GM04504 (cell line): ENCODE results near the gene SUFU.

ENCODE experiments used
- DNase-seq: peaks from one replicate; pipeline ENCODE4 v3.0.0-alpha.2; 2012; ENCODE audit warnings: low read depth

SUFU gene

GRCh38 chr10:102550636-102551210 is 47.0 kb downstream of the SUFU start:
- DNase-seq: no peak

DNA sequence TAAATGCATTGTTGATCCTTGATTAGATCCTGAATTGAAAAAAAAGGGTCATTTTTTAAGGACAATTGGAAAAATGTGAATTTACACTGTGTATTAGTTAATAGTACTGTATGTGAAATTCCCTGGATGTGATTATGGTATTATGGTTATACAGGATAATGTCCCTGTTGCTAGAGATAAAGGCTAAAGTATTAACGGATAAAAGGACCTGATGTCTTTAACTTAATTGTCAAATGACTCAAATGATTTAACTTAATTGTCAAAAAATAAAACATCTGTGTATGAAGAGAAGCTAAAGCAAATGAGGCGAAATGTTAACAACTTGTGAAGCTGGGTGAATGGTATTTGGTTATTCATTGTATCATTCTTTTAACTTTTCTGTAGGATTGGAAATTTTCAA is 48.8 kb downstream of the SUFU start:
- no peak for DNase-seq

DNA sequence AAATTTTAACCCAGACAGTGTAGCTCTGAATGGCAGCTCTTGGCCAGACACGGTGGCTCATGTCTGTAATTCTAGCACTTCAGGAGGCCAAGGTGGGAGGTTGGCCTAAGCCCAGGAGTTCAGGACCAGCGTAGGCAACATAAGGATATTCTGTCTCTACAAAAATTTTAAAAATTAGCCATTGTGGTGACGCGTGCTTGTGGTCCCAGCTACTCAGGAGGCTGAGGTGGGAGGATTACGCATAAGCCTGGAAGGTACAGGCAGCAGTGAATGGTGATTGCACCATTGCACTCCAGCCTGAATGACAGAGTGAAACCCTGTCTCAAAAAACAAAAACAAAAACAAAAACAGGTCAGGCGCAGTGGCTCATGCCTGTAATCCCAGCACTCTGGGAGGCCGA is 50.0 kb downstream of the SUFU start:
- no peak for DNase-seq

DNA sequence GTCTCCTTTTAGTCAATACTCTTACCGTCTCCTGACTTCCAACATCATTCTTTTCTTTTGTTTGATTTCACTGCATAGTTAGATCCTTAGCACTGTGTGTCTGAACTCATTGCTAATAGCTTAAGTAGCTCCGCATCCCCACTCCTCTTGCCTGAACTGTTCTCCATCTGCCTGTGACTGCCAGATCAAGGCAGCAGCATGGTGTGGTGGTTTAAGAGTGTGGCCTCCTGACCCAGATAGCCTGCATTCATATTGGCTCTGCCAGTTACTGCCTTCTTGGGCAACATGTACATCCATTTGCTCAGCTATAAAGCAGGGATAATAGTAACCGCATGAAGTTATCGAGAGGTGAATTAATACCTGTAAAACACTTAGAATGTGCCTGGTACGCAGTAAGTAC is 50.8 kb downstream of the SUFU start:
- DNase-seq: no peak

- no peak for DNase-seq
These were observed 52.1 kb downstream of the SUFU start for GRCh38 chr10:102555781-102556328.

DNA sequence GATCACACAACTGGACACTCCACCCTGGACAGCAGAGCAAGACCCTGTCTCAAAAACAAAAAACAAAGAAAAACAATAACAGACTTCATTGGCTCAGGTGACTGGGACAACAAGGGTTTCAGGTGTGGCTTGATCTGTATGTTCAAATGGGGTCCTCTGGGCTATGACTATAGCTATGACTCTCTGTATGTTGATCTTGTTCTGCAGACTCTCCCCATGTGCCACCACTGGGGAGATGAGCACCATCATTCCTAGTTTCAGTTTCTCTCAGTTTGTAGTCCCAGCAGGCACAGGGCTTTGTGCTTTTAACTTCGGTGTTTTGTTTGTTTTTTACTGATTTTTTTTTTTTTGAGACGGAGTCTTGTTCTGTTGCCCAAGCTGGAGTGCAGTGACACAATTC is 53.8 kb downstream of the SUFU start:
- no peak for DNase-seq

DNA sequence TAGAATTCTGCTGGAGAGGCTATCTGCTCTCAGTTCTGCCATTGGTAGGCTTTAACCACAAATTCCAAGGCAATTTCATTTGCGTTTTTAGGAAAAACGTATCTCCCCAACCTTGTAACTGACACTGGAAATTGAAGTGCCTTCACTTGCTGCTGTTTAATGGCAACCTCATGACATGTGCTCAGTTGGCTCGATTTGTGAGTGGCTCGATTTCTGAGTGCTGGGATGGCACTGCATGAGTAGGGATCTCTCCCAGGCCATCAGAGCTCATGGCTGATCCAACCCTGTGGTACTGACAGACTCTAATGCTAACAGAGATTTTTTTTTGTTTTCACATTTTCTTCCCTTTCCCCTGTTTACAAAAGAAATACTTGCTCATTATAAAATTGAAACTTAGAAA is 56.0 kb downstream of the SUFU start:
- no peak for DNase-seq

- DNase-seq: no peak
These were observed 60.5 kb downstream of the SUFU start for GRCh38 chr10:102564209-102564834.

DNA sequence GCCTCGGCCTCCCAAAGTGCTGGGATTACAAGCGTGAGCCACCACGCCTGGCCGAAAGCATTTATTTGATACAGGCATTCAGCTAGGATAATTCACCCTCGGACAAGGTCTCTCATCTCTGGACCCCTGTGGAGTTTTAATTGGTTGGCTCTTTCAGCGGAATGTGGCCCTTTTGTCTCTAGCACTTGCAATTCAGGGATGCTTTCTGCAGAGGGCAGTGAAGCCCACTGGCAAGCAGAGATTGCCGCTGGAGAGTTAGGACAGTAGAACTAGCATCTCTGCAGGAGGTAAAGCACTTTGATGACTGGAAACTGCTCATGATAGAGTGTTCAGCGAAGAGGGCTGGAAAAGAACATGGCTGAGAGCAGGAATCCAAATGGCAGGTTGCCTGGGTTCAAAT is 62.0 kb downstream of the SUFU start:
- no peak for DNase-seq

DNA sequence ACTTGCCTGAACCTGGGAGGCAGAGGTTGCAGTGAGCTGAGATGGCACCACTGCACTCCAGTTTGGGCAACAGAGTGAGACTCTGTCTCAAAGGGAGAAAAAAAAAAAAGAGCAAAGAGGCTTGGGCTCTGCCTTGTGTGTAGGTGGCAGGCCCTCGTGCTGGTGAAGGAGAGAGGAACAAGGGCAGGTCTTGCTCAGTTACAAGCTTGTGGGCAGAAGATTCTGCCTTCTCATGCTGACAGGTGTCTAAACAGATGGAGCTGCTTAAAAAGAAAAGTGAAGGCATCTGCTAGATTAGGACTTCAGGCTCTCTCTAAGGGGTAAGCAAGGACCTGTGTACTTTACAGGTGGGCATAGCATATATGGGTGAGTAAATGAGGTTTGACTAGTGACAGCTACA is 75.0 kb downstream of the SUFU start:
- no peak for DNase-seq

GRCh38 chr10:102579328-102579727 is 75.6 kb downstream of the SUFU start:
- no peak for DNase-seq

DNA sequence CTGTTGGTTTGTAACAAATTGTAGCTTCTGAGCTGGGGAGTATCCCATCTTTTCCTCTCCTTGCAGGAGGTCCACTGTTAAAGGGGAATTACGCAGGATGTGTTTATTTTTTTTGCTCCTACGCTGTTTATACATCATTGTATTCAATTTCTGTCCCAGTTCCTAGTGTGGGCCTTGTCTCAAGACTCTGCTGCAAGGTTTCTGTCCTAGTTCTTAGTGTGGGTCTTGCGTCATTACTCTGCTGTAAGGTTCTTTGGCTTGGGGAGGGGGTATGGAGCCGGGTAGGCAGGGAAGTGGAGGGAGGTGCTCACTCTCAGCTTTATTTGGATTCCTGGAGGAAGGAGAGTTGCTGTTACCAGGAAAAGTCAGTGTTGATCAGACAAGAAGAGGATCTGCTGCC is 76.5 kb downstream of the SUFU start:
- no peak for DNase-seq

GRCh38 chr10:102581401-102581800 is 77.6 kb downstream of the SUFU start:
- DNase-seq: no peak

DNA sequence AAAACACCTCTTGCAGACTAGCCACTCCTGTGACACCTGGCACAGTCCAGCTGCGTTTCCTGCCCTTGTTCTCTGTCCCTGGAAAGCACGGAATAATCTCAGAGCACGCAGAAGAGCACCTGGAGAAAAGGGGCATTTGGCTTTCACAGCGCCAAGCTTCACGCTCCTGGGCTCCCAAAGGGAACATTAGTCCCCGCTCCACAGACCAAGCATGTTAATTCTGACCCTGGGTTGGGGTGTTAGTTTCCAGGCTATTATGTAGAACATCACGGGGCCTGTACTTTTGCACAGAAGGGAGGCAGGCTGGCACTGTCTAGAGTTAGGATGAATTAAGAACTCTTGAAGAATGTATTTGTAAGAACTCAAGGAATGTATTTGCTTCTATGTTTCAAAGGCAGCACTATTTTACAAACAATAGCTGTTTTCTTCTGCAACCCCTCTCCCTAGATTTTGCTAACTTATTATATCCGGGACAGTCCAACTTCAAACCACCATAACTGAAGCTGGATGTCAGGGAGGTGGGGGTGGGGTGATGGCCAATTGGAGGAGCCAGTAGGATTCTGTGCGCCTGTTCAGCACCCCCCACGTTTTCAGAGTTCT is 78.3 kb downstream of the SUFU start:
- DNase-seq: no peak

DNA sequence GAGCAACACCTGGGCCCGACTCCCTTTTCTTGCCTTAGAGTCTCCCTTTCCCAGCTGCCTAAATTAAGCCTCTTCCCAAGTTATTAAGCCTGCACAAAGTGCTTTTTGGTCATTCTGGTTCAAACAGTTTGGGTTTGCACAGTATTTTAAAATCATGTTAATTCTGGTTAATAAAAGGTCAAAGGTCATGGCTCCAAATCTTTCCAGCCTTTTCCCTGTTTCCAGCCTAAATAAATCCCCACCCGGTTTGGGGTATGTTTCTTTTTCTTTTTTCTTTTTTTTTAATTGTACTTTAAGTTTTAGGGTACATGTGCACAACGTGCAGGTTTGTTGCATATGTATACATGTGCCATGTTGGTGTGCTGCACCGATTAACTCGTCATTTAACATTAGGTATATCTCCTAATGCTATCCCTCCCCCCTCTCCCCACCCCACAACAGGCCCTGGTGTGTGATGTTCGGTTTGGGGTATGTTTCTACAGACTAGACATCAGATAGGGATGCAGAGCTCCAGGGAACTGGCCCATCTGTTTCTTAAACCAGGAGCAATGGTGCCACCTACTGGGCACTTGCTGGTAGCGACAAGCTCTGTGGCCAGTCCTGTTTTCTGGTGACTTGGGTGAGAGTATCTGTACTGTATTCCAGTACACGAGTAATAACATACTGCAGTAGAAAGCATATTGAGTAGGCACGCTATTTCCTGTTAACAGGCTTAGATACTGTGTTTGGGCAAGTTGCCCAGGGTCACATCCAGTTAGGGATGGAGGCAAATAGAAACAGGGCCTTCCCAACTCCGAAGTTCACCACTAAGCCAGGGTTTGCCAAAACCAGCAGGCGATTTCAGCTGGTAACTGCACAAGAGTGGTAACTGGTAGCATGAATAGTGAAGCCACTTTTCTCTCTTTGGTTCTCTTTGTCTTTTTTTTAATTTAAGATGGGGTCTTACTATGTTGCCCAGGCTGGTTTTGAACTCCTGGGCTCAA is 80.0 kb downstream of the SUFU start:
- DNase-seq: peak; percentile 77

- DNase-seq: no peak
These were observed 81.3 kb downstream of the SUFU start for GRCh38 chr10:102585026-102585425.

DNA sequence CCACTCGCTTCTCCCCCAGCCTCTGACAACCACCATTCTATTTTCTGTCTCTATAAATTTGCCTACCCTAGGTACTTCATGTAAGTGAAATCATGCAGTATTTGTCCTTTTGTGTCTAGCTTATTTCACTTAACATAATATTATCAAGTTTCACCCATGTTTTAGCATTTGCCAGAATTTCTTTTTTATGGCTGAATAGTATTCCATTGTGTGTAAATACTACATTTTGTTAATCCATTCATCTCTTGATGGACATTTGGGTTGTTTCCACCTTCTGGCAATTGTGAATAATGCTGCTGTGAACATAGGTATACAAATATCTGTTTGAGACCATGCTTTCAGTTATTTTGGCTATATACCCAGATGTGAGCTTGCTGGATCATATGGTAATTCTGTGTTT is 83.1 kb downstream of the SUFU start:
- no peak for DNase-seq

- DNase-seq: no peak
These were observed 85.1 kb downstream of the SUFU start for GRCh38 chr10:102588875-102589274.

DNA sequence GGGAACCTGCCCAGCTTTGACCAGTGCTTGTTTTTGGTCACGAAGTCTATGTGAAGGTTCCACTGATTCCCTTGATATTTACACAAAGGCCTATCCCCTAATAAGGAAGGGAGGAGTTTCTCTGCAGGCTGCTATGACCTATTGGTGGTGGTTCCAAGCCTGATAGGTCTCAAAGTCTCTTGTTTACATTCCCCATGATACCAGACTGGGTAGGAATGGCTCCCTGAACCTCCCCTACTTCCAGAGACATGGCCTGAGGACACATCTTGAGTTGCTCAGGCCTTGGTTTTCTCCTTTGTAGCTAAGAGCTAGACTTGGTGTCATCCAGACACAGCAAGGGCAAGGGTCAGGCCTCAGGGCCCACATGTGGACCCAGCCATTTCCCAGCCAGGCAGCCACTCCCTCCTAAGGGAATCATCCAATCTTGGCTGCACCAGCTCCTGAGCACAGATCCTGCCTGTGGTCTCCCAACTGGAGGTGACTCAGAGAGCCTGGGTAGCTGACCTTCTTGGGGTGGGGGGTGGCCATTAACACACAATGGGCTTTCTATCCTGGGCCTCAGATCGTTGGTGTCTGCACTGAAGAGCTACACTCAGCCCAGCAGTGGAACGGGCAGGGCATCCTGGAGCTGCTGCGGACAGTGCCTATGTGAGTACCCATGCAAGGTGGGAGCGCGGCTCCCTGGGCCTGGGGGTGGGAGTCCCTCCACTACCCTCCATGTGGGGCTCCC is 89.5 kb downstream of the SUFU start:
- no peak for DNase-seq

DNA sequence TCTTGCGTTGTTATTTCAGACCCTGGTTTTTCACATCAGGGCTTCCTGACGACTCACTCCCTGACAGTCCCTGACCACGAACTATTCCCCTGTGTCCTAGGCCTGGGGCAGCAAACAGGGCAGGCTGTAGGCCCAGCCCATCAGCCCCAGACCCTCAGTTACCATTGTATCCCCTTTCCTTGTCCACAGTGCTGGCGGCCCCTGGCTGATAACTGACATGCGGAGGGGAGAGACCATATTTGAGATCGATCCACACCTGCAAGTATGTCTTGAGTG is 90.0 kb downstream of the SUFU start:
- DNase-seq: no peak

DNA sequence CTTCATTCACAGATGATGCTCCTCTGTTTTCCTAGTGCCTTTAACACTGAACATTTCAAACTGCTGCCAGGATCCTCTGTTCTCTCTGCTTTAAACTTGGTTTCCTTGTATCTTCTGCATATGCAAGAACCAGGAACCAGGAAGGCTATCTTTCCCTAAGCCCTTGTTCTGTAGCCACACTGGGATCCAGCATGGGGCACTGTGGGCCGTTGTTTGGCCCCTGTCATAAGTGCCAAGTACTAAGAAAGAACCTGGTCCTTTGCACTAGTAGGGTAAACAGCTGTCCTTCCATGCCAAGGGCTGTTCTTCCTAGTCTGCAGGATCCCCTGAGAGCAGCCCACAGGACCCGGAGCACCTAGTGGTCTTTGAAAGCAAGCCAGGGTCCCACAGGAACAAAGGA is 91.5 kb downstream of the SUFU start:
- no peak for DNase-seq

GRCh38 chr10:102595897-102596296 is 92.1 kb downstream of the SUFU start:
- DNase-seq: no peak
